Neural progenitor cell (in vitro differentiated cells): Measurements from ENCODE around the gene HOXD4. TPM values are rescaled to one million over a fixed set of nuclear protein-coding genes. Genes with fewer than 3 reads are reported as not detected.

Source experiments
- DNase-seq: peaks from one replicate; pipeline ENCODE4 v3.0.0-alpha.2; 2016; ENCODE audit warnings: low spot score
- H2AFZ ChIP-seq: fragments of 200-600 bp; sonication (generic); replicated peaks from 2 replicates; pipeline ENCODE4 v1.6.1; 2016; ENCODE audit warnings: antibody characterized with exemption
- H3F3A ChIP-seq: fragments of 200-600 bp; sonication (generic); 2 replicates; pipeline ENCODE4 v1.6.1; 2016; ENCODE audit warnings: antibody characterized with exemption, low read depth
- H3K27ac ChIP-seq: fragments of 200-600 bp; sonication (generic); 2 replicates; pipeline ENCODE4 v1.5.1; 2016; ENCODE audit warnings: mild to moderate bottlenecking
- H3K27me3 ChIP-seq: fragments of 200-600 bp; sonication (generic); 2 replicates; pipeline ENCODE4 v1.6.1; 2016; ENCODE audit warnings: mild to moderate bottlenecking, moderate library complexity
- H3K36me3 ChIP-seq: fragments of 200-600 bp; sonication (generic); 2 replicates; pipeline ENCODE4 v1.5.1; 2016
- H3K4me1 ChIP-seq: fragments of 200-600 bp; sonication (generic); 2 replicates; pipeline ENCODE4 v1.6.1; 2016; ENCODE audit warnings: mixed run types
- H3K4me2 ChIP-seq: fragments of 200-600 bp; sonication (generic); 2 replicates; pipeline ENCODE4 v1.6.1; 2016
- H3K4me3 ChIP-seq: fragments of 200-600 bp; sonication (generic); 2 replicates; pipeline ENCODE4 v1.5.1; 2016
- H3K79me2 ChIP-seq: fragments of 200-600 bp; sonication (generic); 2 replicates; pipeline ENCODE4 v1.6.1; 2016; ENCODE audit warnings: low read depth
- H3K9ac ChIP-seq: fragments of 200-600 bp; sonication (generic); 2 replicates; pipeline ENCODE4 v1.6.1; 2016
- H3K9me3 ChIP-seq: fragments of 200-600 bp; sonication (generic); 2 replicates; pipeline ENCODE4 v1.5.1; 2016; ENCODE audit warnings: low read depth
- H4K20me1 ChIP-seq: fragments of 200-600 bp; sonication (generic); 2 replicates; pipeline ENCODE4 v1.6.1; 2016; ENCODE audit warnings: low read depth
- H3K27ac Mint-ChIP-seq: 3 replicates; pipeline ENCODE4 v1.8.0; 2021; ENCODE audit warnings: mixed read lengths
- H3K27me3 Mint-ChIP-seq: 2 replicates; pipeline ENCODE4 v1.8.0; 2022; ENCODE audit warnings: low read depth, mild to moderate bottlenecking, inconsistent platforms, moderate library complexity, mixed read lengths; ENCODE audit not compliant: insufficient read depth
- H3K36me3 Mint-ChIP-seq: 3 replicates; pipeline ENCODE4 v1.8.0; 2021; ENCODE audit warnings: mixed read lengths
- H3K4me1 Mint-ChIP-seq: 3 replicates; pipeline ENCODE4 v1.8.0; 2021; ENCODE audit warnings: mixed read lengths
- H3K4me3 Mint-ChIP-seq: 3 replicates; pipeline ENCODE4 v1.8.0; 2021; ENCODE audit warnings: mild to moderate bottlenecking, moderate library complexity, mixed read lengths
- H3K9me3 Mint-ChIP-seq: 3 replicates; pipeline ENCODE4 v1.8.0; 2020; ENCODE audit warnings: mixed read lengths
- EZH2 ChIP-seq: fragments of 200-600 bp; sonication (generic); IDR thresholded peaks from 2 replicates; pipeline ENCODE4 v1.6.1; 2017; ENCODE audit warnings: antibody characterized with exemption, mild to moderate bottlenecking, moderate library complexity
- EZH2phosphoT487 ChIP-seq: fragments of 200-600 bp; sonication (generic); IDR thresholded peaks from 2 replicates; pipeline ENCODE4 v1.6.1; 2017; ENCODE audit warnings: antibody characterized with exemption
- total RNA-seq: library from RNA; depleted of rRNA; stranded (reverse); fragments of >200 nt; gene quantifications from 2 replicates; pipeline ENCODE4 v1.2.3, GENCODE V29; 2015; ENCODE audit warnings: low replicate concordance
- TF ChIP-seq, protein P1 (sequence below): fragments of 200-600 bp; sonication (generic); IDR thresholded peaks from 2 replicates; pipeline ENCODE4 v1.5.1; 2017; ENCODE audit warnings: antibody characterized with exemption, mild to moderate bottlenecking

The HOXD4 gene
- total RNA-seq, 1 donor from 2014 or later = not detected

GRCh38 chr2:176172895-176173566 lies 21.7 kb downstream of the HOXD4 start:
- no peaks in the 10 kb centered on the region for H3K9me3 ChIP-seq
- Mint-ChIP-seq H3K4me3 (no peak overlapping the region), H3K27me3 (peaks cover 84% of the 10 kb centered on the region), H3K4me1 (peaks cover 25% of the 10 kb centered on the region), H3K9me3 (peaks cover 12% of the 10 kb centered on the region), H3K36me3 (peaks cover 2% of the 10 kb centered on the region), H3K27ac (no peak overlapping the region)
- H3K4me3 ChIP-seq = no peak overlapping the region
- peaks cover 12% of the 10 kb centered on the region for H3K4me1 ChIP-seq
- H4K20me1 ChIP-seq = peaks cover 86% of the 10 kb centered on the region
- H3K4me2 ChIP-seq = no peak overlapping the region
- H3K9ac ChIP-seq = no peak overlapping the region
- H3K79me2 ChIP-seq = no peaks in the 10 kb centered on the region
- H2AFZ ChIP-seq = no peak overlapping the region
- peaks cover 15% of the 10 kb centered on the region for H3F3A ChIP-seq
- no peaks in the 10 kb centered on the region for H3K36me3 ChIP-seq
- TF ChIP-seq EZH2phosphoT487 (no peak), EZH2 (no peak)
- TF ChIP-seq, protein P1, sequence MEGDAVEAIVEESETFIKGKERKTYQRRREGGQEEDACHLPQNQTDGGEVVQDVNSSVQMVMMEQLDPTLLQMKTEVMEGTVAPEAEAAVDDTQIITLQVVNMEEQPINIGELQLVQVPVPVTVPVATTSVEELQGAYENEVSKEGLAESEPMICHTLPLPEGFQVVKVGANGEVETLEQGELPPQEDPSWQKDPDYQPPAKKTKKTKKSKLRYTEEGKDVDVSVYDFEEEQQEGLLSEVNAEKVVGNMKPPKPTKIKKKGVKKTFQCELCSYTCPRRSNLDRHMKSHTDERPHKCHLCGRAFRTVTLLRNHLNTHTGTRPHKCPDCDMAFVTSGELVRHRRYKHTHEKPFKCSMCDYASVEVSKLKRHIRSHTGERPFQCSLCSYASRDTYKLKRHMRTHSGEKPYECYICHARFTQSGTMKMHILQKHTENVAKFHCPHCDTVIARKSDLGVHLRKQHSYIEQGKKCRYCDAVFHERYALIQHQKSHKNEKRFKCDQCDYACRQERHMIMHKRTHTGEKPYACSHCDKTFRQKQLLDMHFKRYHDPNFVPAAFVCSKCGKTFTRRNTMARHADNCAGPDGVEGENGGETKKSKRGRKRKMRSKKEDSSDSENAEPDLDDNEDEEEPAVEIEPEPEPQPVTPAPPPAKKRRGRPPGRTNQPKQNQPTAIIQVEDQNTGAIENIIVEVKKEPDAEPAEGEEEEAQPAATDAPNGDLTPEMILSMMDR = no peak
- H3K27ac ChIP-seq = no peak overlapping the region
- H3K27me3 ChIP-seq = peaks cover 100% of the 10 kb centered on the region
- DNase-seq = no peak

DNA sequence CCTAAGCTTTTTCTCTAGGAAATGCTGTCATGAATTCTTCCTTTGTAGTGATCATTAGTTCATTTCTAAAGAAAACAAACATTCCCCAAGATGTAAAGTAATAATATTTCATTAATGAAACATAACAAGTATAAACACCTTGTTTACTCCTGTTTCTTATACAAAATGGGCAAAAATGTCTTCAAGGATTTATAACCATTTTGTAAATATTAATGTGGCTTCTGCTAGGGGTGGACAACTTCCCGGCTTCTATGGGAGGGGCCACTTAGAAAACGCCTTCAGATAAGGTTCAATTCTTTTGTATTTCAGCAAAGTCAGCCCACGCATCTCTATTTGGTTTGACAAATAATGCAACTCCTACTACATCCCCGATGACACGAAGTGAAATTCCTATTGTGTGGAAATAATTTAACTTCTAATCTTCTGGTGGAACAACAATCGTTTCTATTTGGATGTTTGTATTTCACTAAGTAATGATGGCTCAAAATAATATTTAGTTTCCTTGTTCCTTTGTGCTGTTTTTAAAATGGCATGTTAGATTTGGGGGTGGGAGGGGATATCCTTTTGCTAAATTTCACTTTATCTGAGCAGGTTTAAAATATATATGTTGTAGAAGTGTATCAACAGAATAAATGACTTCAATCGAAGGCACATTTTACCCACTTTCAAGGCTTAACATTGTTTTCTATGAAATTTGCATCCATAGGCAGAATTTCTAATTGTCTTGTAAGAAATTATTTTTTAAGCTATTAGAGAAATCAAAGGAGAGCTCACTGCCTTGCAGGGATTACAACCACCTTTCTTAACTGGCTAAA lies 22.4 kb downstream of the HOXD4 start:
- Histone ChIP-seq H3K4me3 (no peak overlapping the region), H3K27me3 (peaks cover 100% of the 10 kb centered on the region), H3K4me2 (no peak overlapping the region), H3K9me3 (no peaks in the 10 kb centered on the region), H4K20me1 (peaks cover 93% of the 10 kb centered on the region), H3K9ac (no peak overlapping the region), H3K36me3 (no peaks in the 10 kb centered on the region), H3K27ac (no peak overlapping the region), H3F3A (peaks cover 15% of the 10 kb centered on the region), H3K79me2 (no peaks in the 10 kb centered on the region), H2AFZ (no peak overlapping the region), H3K4me1 (peaks cover 12% of the 10 kb centered on the region)
- DNase-seq = no peak
- Mint-ChIP-seq H3K27me3 (peaks cover 84% of the 10 kb centered on the region), H3K36me3 (peaks cover 2% of the 10 kb centered on the region), H3K4me3 (peak overlapping the region; percentile 64), H3K9me3 (peaks cover 12% of the 10 kb centered on the region), H3K4me1 (peaks cover 25% of the 10 kb centered on the region), H3K27ac (no peak overlapping the region)
- no peak for TF ChIP-seq EZH2phosphoT487
- TF ChIP-seq, protein P1 = no peak
- TF ChIP-seq EZH2 = no peak

DNA sequence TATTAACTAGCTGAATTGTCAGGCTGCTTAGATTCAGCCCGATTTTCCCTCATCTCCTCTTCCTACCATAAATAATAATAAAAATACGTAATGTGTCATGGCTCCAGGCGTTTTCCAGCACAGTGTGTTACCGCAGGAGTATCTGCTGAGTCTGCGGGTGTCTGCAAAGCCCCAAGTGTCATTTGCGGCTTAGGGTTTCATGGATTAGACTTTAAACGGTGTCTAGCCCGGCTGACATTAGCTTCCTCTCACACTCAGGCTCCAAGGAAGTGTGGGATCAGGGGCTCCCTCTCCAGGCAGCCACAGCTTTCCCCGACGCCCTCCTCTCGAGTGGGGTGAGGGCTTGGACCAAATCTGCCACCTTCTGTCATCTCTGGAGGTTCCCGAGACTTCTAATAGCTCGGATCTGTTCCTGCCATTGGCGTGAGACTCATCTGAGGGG lies 23.1 kb downstream of the HOXD4 start:
- H3K27ac Mint-ChIP-seq = no peak overlapping the region
- H3K27ac ChIP-seq = no peak overlapping the region

More for the DNA sequence above, 23.1 kb downstream of the HOXD4 start:
- no peak for TF ChIP-seq EZH2
- no peak for TF ChIP-seq EZH2phosphoT487
- TF ChIP-seq, protein P1 = no peak
- Histone ChIP-seq H3K4me3 (peak overlapping the region; percentile 34), H3K9me3 (no peaks in the 10 kb centered on the region), H3F3A (peaks cover 15% of the 10 kb centered on the region), H3K4me1 (peaks cover 12% of the 10 kb centered on the region), H3K79me2 (no peaks in the 10 kb centered on the region), H3K4me2 (peak overlapping the region; percentile 76), H3K9ac (no peak overlapping the region), H2AFZ (no peak overlapping the region), H4K20me1 (peaks cover 93% of the 10 kb centered on the region), H3K36me3 (no peaks in the 10 kb centered on the region), H3K27me3 (peaks cover 100% of the 10 kb centered on the region)
- Mint-ChIP-seq H3K36me3 (peaks cover 2% of the 10 kb centered on the region), H3K4me1 (peaks cover 25% of the 10 kb centered on the region), H3K27me3 (peaks cover 90% of the 10 kb centered on the region), H3K9me3 (peaks cover 12% of the 10 kb centered on the region), H3K4me3 (peak overlapping the region; percentile 64)
- peak; percentile 55 for DNase-seq
